HG03108 (cell line): Measurements from ENCODE around the gene HOXA2.

ENCODE experiments used
- ATAC-seq: cut with Tn5 transposase; IDR thresholded peaks from one replicate; pipeline ENCODE4 v1.9.1; 2021; ENCODE audit warnings: moderate library complexity; ENCODE audit not compliant: unreplicated experiment

HOXA2 gene

DNA sequence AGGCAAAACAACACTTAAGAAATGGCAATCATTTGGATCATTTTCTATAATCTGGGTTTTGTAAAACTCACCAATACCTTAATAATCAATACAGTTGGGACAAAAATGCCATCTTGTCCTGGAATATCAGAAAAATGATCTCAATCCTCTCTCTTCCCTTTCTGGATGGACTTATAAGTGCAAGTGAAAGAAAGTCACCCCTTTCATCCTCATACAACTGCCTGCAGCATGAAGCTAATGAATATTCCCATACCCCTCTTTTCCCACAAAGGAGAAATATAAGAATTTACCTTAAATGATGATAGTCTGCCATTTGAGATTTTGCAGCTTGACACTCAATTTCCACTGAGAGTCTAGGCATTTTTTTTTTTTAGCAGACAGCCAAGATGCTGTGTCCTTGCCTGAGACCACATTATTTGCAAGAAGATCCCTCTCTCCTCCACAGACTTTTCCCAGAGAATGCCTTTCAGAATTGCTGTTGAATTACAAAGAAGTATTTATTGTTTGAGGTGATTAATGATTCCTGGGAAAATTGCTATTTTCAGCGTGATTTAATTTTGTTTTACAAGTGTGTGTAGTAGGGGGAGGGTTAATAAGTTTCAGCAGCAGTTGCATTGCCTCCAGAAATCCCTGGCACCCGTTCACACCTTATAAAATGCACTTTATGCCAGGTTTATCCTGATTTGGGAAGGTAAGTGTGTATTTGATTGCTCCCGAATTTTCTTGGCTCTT, 24.3 kb upstream of the HOXA2 start:
- no peak for ATAC-seq

DNA sequence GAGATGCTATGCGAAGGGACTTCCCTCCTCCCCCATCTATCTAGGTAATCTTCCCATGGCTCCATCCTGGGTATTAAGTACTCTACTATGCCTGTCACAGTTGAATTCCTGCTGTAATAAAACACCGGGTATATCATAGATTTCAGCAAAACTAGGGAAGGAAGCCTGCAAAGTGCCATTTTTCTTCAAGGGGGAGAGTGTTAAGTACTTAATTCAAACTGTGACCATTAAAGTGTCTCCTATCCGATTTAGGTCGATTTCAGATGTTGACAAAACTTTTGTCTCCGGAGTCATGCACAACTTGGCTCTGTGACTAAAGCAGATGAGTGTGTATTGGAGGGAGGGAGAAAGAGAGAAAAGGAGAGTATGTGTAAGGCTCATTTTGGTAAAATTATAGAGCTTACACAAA, 23.5 kb upstream of the HOXA2 start:
- ATAC-seq, result no peak

DNA sequence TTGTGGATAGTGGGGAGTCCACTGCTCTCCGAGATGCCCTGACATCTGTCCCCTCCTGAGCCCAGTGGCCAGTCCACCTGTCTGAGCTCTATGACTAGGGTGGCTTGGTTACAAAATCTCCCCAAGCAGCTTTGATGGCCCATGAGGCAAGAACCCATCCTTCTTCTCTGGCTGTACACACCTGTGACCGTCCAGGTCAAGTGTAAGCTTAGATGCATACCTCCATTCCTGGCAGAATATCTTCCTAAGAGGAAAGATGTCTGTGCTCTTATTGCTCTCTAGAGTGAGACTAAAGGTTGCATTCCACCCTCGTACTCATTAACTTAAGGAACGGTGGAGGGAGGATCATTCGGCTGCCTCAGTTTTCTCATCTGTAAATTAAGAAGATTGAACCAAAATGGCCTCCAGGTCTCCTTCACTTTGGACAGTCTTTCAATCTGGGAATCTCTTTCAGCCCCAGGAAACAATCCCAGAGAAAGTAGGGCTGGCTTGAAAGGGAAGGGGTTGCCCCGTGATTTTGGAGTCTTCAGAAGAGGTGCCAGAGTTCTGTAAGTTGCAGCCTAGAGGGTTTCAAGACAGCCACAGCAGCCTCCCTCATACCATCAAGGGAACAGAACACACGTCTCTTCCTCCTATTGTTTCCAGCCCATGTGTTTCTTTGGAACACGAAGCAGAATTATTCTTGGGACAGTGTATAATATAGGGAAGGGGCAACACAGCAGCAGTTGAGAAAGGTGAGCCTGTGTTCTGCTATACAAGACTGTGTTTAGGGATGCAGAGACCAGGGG, 22.6 kb upstream of the HOXA2 start:
- no peak for ATAC-seq

DNA sequence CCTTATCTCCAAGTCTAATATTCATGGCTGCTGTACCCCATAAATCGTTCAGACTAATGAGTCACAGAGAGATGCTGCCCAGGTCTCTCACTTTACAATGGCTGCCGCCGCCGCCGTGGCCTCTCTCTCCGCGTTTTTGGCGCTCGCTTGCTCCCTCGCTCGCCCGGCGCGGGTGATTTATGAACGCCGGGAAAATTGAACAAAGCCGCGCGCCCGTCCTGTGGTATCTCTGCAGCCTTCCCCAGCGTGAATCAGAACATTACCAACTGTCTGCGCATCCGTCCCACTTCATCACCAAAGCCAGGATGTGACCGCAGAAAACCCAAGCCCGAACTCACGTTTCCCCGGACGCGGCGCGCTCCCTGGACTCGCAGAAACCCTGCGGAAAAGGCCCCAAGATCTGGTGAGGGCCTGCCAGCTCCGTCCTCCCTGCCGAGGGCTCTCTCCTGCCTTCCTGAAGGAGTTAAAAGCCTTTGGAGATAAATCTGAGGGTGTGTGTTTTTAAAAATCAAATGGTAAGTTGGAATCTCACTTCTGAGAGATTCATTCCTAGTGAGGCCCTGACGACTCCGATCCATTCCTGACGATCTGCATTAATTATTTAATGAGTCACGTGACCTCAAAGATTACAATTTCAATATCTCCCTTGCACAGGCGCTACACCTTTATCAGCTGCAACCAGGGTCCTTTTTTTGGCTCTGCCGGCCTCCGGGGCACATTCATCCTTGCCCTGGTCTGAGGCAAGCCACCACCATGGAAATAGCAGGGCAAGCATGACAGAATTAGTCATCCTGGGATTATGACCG, 21.8 kb upstream of the HOXA2 start:
- ATAC-seq, result no peak

DNA sequence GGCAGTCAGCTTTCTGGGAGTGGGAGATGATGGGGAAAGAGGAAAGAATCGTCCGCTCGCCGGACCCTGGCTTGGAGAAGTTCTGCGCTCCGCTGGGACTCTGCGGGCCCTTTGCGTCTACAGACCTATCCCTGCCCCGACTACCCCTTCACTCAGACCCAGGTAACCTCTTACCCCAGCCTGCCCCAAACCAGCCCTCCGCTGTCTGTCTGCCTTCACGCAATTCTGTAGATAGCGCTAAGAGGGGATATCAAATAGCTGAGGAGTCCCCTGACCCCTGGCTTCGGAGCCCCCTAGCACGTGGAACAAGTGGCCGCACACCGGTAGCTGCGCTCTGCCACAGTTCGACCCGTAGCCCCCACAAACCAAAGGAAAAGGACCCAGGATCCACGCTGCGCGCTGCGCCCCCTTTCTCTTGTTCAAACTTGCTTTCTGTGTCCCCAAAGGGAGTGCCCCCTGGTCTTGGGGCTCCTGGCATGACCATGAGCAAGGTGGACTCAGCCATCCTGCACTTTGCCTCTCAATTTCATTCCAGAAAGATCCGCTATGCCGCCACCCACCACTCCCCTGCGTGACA, 21.1 kb upstream of the HOXA2 start:
- ATAC-seq, result no peak

DNA sequence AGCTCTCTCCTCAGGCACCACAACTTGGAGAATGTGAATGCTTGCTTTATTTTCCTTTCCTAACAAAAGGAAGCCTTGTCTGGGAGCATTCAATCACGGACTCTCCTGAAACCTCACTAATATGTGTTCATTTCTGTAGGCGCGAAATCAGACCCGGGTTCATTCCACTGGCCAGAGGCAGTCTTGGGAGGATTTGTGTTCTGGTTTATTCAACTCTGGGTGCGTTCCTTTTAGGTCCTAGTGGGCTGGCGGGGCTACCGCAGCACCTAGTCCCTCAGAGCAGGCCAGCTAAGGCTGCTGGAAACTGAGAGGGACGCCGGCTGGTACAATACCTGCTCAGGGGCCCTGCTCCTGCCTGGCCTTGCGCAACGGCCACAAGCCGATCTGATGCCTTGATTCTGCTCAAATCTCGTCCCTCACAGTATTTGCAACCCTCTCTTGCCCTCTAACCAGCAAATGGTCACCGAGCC, 20.6 kb upstream of the HOXA2 start:
- no peak for ATAC-seq

DNA sequence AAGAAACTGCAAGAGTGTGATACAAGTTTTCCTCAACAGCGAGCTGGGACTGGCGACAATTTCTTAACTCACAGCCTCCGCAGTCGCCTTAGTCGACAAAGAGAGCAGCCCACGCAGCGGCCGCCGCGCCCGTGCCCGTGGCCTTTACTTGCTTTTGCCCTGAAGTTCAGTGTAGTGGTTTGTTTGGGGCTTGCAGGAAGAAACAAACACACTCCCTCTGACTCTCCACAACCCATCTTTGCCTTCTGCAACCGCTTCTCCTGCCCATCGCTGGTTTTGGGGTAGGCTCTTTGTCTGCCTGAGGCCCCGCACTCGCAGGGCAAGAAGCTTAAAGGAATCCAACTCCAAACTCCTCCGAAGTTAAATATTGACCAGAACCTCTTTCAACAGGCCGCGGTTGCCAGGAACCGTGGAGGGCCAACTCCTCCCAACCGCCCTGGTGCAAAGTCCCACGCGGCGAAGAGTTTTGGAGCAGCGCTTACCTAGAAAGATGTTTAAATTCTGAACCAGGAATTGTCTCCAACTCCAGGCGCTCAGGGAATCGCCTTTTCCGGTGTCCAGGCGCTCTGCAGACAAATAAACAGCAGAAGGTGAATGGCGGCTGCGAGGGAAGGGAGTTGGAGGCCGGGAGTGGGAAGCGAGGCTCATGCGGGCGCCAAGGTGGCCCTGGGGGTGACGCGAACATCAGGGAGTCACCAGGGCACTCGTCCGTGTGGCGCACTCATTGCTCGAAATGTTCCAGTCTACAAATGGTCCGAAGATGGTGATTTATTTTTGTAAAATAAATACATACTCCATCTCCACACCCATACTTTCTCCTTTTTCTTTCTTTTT, 19.8 kb upstream of the HOXA2 start:
- no peak for ATAC-seq

DNA sequence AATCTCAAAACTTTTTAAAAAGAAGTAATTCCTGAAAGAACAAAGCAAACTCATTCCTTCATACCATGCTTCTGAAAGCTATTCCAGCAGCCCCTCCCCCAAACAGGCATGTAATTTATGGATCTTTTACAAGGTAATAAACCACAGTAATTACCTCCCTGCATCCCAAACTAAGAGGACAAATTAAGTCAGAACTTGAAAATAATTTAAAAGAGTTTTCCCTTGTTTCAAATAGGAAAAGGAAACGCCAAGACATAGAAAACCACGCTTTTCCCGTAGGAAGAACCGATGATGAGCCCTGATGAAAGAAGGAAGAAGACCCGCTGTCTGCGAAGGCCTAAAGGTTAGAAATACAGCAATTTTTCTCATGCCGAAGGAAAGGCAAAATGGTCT, 19.2 kb upstream of the HOXA2 start:
- no peak for ATAC-seq

DNA sequence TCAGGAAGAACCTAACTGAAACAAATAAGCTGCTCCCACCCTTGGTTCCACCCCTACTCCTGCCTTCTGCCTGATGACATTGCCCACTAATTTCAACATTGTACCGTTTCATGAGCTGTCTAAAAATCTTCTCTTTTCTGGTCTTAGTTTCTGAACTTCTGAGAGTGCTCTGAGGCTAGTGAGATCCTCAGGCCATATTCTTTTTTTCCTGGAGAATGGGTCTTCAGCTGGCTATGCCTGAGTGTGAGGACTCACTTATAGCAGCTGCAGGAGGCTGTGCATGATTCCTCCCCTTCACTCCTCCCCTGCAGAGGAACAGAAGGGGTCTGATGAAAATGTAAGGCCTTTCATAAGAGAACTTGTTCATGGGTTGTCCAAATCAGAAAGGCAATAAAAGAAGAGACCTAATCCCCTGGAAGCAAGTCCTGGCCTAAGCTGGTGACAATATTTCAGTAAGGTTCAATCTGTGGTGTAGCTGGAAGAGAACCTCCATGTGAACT, 17.0 kb upstream of the HOXA2 start:
- no peak for ATAC-seq

DNA sequence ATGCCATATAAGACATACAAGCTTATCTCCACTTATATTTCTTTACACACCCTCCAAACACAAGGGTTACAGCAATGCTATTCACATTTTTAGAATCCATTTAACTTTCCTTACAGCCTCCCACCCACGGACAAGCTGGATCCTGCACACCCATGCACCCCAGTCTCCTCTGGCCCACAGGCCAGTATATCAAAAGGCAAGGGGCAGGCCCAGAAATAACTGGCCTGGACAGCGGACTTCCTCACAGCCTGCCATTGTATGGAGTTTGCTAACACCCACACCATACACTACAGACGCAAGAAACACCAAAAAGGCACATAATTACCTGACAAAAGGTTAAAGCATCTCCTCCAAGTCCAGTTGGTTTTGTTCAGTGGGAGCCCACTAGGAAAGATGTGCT, 16.1 kb upstream of the HOXA2 start:
- ATAC-seq, result no peak

DNA sequence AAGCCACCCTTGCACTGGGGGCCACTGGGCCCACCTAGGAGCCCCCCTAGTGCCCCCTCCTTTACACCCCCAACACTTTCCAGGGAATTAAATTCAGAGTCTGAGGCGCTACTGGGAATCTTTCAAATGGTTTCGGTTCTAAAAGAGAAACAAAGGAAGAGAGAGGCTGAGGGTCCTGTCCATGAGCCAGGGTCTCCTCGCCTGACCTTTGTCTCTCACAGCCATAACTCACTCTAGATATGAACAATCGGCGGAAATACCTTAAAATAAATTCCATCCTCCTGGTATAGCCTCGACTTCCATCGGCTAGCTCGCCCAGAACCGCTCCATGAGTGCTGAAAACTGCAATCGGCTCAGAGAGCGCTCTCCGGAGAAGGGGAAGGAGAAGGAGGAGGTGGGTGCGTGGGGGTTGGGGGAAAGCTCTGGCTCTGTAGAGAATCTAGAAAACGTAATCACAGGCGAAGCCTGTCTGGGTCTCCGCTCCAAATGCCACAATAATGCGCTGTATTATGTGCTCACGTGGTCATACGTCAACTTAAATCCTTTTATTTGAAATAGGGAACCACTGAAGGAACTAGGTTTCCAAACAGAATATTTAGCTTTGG, 15.5 kb upstream of the HOXA2 start:
- ATAC-seq, result no peak

DNA sequence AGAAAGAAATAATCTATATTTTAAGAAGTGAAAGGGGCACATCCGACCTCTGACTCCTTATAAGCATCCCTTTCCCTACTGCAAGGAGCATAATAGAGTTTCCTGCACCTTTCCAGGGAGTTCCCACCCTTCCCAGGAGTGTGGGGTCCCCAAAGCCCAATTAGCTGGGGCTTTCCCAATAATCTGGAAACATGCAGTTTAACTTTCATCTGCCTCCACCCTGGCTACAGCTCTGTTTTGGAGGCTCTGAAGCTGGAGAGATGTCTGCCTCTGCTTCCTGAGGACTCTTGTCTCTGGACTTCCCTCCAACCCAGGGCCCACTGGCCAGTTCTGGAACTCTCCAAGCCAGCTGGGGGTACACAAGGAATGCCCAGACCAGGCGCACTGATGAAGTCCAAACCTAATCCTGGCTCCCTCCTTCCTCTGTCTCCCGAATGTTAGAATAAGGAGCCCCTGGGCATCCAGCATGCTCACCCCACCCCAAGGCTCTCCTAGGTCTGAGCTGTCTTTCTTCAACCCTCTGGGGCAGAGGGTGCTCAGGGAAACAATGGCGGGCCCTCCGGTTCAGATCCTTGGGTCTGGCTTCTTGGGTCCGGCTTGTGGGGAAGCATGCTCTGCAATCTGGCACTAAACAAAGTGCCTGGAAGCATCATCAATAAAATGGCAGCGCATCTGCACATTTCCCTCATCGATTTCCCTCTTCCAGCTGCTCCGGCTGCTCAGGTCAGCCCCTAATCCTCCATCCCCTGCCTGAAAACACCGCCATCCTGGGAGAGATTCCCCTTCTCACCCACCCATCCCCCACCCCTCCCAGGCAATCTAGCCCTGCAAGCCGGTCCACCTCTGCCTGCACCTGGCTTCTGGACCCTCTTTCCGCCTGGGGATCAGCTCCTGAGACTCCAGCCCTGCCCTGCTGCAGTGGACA, 14.7 kb upstream of the HOXA2 start:
- no peak for ATAC-seq

DNA sequence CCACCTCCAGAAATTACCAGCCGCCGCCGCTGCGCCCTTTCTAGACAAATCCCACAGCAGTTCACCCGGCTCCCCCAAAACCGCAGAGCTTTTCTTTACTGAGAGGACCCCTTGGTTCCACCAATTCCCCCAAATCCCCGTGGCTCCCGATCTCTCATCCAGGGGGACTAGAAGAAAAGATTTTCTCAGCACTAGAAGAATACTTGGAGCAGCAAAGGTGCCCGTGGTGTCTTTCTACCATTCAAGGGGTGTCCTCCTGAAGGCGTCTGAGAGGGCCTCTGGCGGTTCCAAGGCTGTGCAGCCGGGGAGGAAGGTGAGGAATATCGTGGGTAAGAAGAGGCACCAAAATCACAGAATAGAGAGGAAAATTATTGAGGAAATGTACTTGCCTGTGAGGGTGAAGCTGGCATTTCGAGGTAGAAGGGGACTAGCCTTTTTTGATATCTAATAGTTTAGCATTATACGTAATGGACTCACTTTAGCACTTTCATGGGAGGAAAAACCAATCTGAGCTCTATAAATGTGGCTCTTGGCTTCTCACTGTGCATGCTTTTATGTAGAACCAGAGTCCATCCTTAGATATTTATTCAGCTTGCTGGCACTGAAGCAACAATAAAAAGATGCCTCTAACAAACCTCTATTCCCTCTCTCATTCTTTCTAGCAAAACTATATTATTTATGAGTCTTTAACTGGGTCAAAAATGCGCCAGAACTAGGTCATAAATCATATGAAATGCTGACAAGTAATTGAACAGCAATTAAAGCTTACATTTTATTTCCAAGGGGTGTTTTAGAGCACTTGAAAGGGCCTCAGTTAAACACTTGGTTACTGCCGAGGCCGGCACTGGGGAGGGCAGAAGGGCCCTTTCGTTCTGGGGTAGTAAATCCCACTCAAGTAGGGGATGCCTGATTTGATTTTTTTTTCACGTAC, 13.8 kb upstream of the HOXA2 start:
- no peak for ATAC-seq

DNA sequence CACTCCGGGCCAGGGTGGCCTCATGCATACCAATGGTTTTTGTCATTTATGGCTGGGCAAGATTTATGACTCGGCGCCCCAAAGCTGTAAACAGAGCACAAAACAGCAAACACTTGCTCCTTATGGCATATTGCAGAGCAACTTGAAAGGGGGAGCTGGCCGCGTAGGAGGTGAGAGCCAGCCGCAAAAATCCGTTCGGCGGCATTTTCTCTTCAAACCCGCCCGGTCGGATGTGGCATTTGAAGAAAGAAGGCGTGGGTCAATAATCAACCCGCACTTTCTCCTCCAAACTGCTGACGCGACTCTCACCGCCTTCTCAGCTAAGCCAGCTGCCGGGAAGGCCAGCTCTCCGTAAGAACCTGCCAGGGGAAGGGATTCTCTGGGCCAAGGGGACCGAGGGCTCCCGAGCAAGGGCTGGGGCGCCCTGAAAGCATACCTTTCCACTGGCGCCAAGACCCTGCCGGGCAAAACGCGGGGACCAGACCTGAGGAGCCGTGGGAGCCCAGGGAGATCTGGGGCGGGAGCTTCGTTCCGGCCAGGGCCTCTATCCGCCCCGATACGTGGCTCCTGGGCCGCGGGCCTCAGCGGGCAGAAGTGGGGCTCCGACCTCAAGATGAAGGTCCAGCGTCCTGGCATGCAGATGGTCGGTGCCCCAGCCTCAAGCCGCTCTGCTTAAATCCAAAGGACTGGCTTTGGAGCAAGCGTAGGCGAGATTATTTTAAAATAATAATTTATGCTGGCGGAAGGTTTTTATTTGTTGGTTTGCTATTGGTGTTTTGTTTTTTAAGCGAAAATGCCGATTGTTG, 12.9 kb upstream of the HOXA2 start:
- ATAC-seq, result no peak

DNA sequence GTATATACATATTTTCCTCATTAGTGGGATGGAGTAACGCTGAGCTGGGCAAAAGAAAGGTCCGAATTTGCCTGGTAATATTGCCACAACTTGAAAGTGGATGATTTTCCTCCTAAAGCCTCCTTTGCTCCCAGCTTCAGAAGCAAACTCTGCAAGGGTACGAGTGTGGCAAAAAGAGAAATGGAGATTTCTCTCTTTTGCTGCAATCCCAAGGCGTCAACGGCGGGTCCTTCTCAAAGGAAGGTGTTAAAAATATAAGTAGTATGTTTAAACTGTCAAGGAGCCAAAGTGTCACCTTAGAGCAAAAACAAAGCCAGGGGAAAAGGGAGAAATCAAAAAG, 12.4 kb upstream of the HOXA2 start:
- no peak for ATAC-seq

DNA sequence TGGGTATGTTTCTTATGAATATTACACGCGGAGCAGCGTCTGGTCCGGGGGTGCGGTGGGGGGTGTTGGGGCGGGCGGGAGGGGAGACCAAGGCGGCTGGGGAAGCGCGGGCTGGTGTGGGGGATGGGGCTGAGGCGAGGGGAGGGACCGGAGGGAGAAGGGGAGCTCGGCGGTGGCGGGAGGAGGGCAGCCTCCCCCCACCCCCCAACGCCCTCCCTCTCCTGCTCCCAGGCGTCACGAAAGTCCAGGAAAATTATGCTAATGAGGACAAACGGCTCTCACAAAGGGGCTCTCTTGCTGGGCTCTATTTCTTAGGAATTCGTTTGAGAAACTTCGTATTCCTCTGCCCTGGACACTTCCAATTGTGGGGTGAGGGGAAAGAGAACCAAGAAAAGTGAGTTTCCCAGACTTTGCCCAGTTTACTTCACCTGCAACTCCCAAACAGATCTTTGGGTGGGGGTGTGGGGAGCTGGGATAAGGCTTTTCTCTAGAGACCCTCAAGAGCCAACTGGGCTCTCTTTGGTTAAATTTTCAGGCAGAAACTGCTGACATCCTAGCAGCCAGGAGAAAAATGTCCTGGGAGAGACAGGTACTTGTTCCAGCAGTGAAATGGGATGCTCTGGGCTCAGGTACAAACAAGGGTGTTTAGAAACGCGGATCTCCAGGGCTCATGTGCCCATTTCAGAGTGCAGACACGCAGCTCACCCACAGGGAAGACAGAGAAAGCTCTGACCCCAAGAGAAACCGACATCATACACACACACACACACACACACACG, 11.7 kb upstream of the HOXA2 start:
- no peak for ATAC-seq
